A673 (cell line): ENCODE measurements around the gene ULK4. TPM values are rescaled to one million over a fixed set of nuclear protein-coding genes. Genes with fewer than 3 reads are reported as not detected.

Experiments used
- BruUV-seq: library from RNA; stranded (reverse); fragments of 400-500 nt; replicated peaks from 2 replicates; lab custom pipeline; 2021; lab: Mats Ljungman, UMichigan
- CTCF ChIA-PET: fragments of 300-600 bp; sonication (Branson Sonifier 250); formaldehyde crosslinking; loops from one replicate; lab custom pipeline; 2022; ENCODE audit warnings: antibody characterized with exemption; lab: Charles Lee
- POLR2A ChIA-PET: fragments of 300-600 bp; sonication (Branson Sonifier 250); formaldehyde crosslinking; loops from one replicate; lab custom pipeline; 2022; ENCODE audit warnings: antibody characterized with exemption; ENCODE audit not compliant: low non-redundant PET; lab: Charles Lee
- DNase-seq: peaks from one replicate; pipeline ENCODE4 v3.0.0-alpha.2; 2015; ENCODE audit warnings: low spot score
- H3K27ac ChIP-seq: fragments of 200-600 bp; sonication (generic); 2 replicates; pipeline ENCODE4 v1.5.1; 2016; ENCODE audit warnings: mixed run types, low read depth, mild to moderate bottlenecking, mixed read lengths, antibody characterized with exemption, low read length; ENCODE audit not compliant: poor library complexity, severe bottlenecking
- H3K27me3 ChIP-seq: fragments of 200-600 bp; sonication (generic); replicated peaks from 2 replicates; pipeline ENCODE4 v1.6.1; 2017; ENCODE audit warnings: mixed run types, low read depth, mild to moderate bottlenecking, mixed read lengths, antibody characterized with exemption, low read length; ENCODE audit not compliant: insufficient read depth, poor library complexity
- H3K36me3 ChIP-seq: fragments of 200-600 bp; sonication (generic); 2 replicates; pipeline ENCODE4 v1.6.1; 2016; ENCODE audit warnings: mixed run types, mild to moderate bottlenecking, mixed read lengths, antibody characterized with exemption, low read length; ENCODE audit not compliant: insufficient read depth, poor library complexity, severe bottlenecking
- H3K4me1 ChIP-seq: fragments of 200-600 bp; sonication (generic); 2 replicates; pipeline ENCODE4 v1.6.1; 2017; ENCODE audit warnings: mixed run types, mild to moderate bottlenecking, mixed read lengths, antibody characterized with exemption, low read length; ENCODE audit not compliant: insufficient read depth, poor library complexity, severe bottlenecking
- H3K4me3 ChIP-seq: fragments of 200-600 bp; sonication (generic); 2 replicates; pipeline ENCODE4 v1.5.1; 2016; ENCODE audit warnings: low read depth, mixed run types, mild to moderate bottlenecking, mixed read lengths, low read length; ENCODE audit not compliant: poor library complexity, severe bottlenecking
- H3K9me3 ChIP-seq: fragments of 200-600 bp; sonication (generic); 2 replicates; pipeline ENCODE4 v1.6.1; 2016; ENCODE audit warnings: mixed run types, low read depth, mild to moderate bottlenecking, mixed read lengths, antibody characterized with exemption, low read length; ENCODE audit not compliant: poor library complexity, severe bottlenecking
- EZH2 ChIP-seq: fragments of 200-600 bp; sonication (generic); IDR thresholded peaks from 2 replicates; pipeline ENCODE4 v1.6.1; 2017; ENCODE audit warnings: borderline replicate concordance, low read depth, mild to moderate bottlenecking, mixed read lengths, antibody characterized with exemption, low read length; ENCODE audit not compliant: poor library complexity, severe bottlenecking
- intact Hi-C: fragments of 100-400 bp; cut with micrococcal nuclease; formaldehyde crosslinking; loops from one replicate; pipeline ENCODE4 v1.10.0; 2022; ENCODE audit not compliant: unreplicated experiment
- total RNA-seq: library from RNA; stranded (reverse); gene quantifications from 2 replicates; pipeline ENCODE4 v1.2.3, GENCODE V29; 2021
- TF ChIP-seq, protein P1 (sequence below): fragments of 300-800, 200-600 bp; sonication (generic); conservative IDR thresholded peaks from 2 replicates; pipeline ENCODE4 v1.5.1; 2017; ENCODE audit warnings: low read depth, mild to moderate bottlenecking, antibody characterized with exemption, low read length, moderate library complexity, mixed read lengths

Gene ULK4
- total RNA-seq, 1 experiment from 2014 or later: 7.4 TPM

- no peak overlapping the region for H3K27ac ChIP-seq
- no peak for DNase-seq
- H3K9me3 ChIP-seq: no peaks in the 10 kb centered on the region
- no peaks in the 10 kb centered on the region for H3K4me1 ChIP-seq
- no peaks in the 10 kb centered on the region for H3K36me3 ChIP-seq
- ChIA-PET POLR2A (no interaction called here), CTCF (no interaction called here)
- no TSS peak for BruUV-seq
- intact Hi-C loops: no loop called here
- H3K4me3 ChIP-seq: no peak overlapping the region
- no peaks in the 10 kb centered on the region for H3K27me3 ChIP-seq
- TF ChIP-seq EZH2: no peak
- TF ChIP-seq, protein P1, sequence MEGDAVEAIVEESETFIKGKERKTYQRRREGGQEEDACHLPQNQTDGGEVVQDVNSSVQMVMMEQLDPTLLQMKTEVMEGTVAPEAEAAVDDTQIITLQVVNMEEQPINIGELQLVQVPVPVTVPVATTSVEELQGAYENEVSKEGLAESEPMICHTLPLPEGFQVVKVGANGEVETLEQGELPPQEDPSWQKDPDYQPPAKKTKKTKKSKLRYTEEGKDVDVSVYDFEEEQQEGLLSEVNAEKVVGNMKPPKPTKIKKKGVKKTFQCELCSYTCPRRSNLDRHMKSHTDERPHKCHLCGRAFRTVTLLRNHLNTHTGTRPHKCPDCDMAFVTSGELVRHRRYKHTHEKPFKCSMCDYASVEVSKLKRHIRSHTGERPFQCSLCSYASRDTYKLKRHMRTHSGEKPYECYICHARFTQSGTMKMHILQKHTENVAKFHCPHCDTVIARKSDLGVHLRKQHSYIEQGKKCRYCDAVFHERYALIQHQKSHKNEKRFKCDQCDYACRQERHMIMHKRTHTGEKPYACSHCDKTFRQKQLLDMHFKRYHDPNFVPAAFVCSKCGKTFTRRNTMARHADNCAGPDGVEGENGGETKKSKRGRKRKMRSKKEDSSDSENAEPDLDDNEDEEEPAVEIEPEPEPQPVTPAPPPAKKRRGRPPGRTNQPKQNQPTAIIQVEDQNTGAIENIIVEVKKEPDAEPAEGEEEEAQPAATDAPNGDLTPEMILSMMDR: no peak
Measured at GRCh38 chr3:41956574-41956973, 5.3 kb downstream of the ULK4 start.

GRCh38 chr3:41955192-41955591, 6.7 kb downstream of the ULK4 start:
- Histone ChIP-seq H3K4me1 (no peaks in the 10 kb centered on the region), H3K36me3 (no peaks in the 10 kb centered on the region), H3K27ac (no peak overlapping the region), H3K27me3 (no peaks in the 10 kb centered on the region), H3K9me3 (no peaks in the 10 kb centered on the region), H3K4me3 (no peak overlapping the region)
- TF ChIP-seq, protein P1: no peak
- no peak for TF ChIP-seq EZH2
- POLR2A ChIA-PET: no interaction called here
- CTCF ChIA-PET: no interaction called here
- no peak for DNase-seq
- no TSS peak for BruUV-seq
- intact Hi-C loops: no loop called here

DNA sequence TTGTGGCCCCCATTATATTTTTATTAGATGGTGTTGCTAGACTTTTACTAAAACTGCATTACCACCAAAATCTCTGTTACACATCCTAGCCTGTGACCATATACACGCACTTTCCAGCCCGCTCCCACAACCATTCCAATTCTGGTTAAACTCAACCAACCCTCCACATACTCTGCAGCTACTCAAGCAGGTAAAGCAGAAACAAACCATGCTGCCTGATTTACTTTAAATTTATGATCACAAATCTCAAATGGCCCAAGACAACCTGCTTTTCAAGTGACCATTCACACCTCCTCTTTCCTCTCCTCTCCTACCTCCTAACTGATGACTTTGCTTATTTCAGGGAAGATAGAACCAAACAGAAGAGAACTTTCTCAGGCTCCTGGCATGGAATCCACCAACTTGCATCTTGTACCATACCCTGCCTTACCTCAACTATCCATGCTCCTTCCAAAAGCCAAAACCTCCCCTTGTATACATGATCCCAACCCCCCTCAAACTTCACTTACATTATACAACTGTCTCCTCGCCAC, 18.5 kb downstream of the ULK4 start:
- no peak overlapping the region for H3K4me3 ChIP-seq
- TF ChIP-seq, protein P1: no peak
- TF ChIP-seq EZH2: no peak
- H3K27me3 ChIP-seq: no peaks in the 10 kb centered on the region
- no peaks in the 10 kb centered on the region for H3K9me3 ChIP-seq
- H3K36me3 ChIP-seq: no peaks in the 10 kb centered on the region
- peaks cover 4% of the 10 kb centered on the region for H3K4me1 ChIP-seq
- no peak overlapping the region for H3K27ac ChIP-seq
- POLR2A ChIA-PET: no interaction called here
- no TSS peak for BruUV-seq
- intact Hi-C loops: no loop called here
- DNase-seq: no peak
- CTCF ChIA-PET: no interaction called here
